Central memory CD8-positive, alpha-beta T cell (primary cell): ENCODE data around the gene TRIM42.

Source experiments
- ATAC-seq: fragments of 150-1000 bp; cut with Tn5 transposase; replicated peaks from 2 replicates; pipeline ENCODE4 v1.10.0; 2022; ENCODE audit warnings: mild to moderate bottlenecking, moderate FRiP score, moderate number of reproducible peaks; ENCODE audit not compliant: poor library complexity, severe bottlenecking; ENCODE audit errors: extremely low read depth
- DNase-seq, 2 donors: peaks; one replicate each; pipeline ENCODE4 v3.0.0; 2021; ENCODE audit warnings: low spot score in 2 of 2
- H3K27ac Mint-ChIP-seq: one replicate; pipeline ENCODE4 v1.8.0; 2022; ENCODE audit warnings: low read depth, mild to moderate bottlenecking, moderate library complexity, mixed read lengths
- H3K27me3 Mint-ChIP-seq: one replicate; pipeline ENCODE4 v1.8.0; 2022; ENCODE audit warnings: mixed read lengths
- H3K36me3 Mint-ChIP-seq: one replicate; pipeline ENCODE4 v1.8.0; 2022; ENCODE audit warnings: mild to moderate bottlenecking, moderate library complexity, mixed read lengths; ENCODE audit not compliant: insufficient read depth
- H3K4me1 Mint-ChIP-seq: one replicate; pipeline ENCODE4 v1.8.0; 2022; ENCODE audit warnings: mixed read lengths
- H3K4me3 Mint-ChIP-seq: one replicate; pipeline ENCODE4 v1.8.0; 2022; ENCODE audit warnings: mild to moderate bottlenecking, moderate library complexity, mixed read lengths
- H3K9me3 Mint-ChIP-seq: one replicate; pipeline ENCODE4 v1.8.0; 2022; ENCODE audit warnings: mixed read lengths

TRIM42 gene

GRCh38 chr3:140677764-140678163 is at the start of gene TRIM42:
TSS of gene TRIM42 (plus strand) at chr3:140678064. CDS start at chr3:140678230, 166 bp downstream.
- Mint-ChIP-seq H3K4me3 (no peak within 1 kb of the TSS), H3K36me3 (no peaks in the 10 kb centered on the region), H3K4me1 (no peaks in the 10 kb centered on the region), H3K27ac (no peak within 1 kb of the TSS), H3K27me3 (no peaks in the 10 kb centered on the region), H3K9me3 (peaks cover 5% of the 10 kb centered on the region)
- no peak for DNase-seq
- ATAC-seq: no peak

DNA sequence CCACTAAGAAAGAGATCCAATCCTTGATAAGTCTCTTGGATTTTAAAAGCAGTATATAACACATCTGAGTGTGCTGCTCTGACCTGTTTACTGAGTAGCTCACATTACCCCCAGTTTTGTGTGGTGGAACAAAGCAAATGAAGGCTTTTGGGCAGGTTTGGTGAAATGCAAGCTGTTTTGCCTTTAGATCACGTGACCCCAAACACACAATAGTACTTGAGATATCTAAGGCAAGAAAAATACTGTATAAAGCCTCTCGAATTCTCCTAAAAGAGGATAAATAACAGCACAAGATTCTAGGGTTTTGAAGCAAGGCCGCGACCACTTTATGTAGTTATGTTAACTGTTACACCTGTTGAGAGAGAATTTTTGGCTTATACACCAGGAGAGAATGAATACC is 49.3 kb upstream of the TRIM42 start:
- H3K4me1 Mint-ChIP-seq: no peaks in the 10 kb centered on the region
- no peak overlapping the region for H3K4me3 Mint-ChIP-seq
- no peaks in the 10 kb centered on the region for H3K36me3 Mint-ChIP-seq
- peaks cover 5% of the 10 kb centered on the region for H3K9me3 Mint-ChIP-seq
- DNase-seq (no peak), ATAC-seq (no peak)
- H3K27ac Mint-ChIP-seq: no peak overlapping the region
- no peaks in the 10 kb centered on the region for H3K27me3 Mint-ChIP-seq

DNA sequence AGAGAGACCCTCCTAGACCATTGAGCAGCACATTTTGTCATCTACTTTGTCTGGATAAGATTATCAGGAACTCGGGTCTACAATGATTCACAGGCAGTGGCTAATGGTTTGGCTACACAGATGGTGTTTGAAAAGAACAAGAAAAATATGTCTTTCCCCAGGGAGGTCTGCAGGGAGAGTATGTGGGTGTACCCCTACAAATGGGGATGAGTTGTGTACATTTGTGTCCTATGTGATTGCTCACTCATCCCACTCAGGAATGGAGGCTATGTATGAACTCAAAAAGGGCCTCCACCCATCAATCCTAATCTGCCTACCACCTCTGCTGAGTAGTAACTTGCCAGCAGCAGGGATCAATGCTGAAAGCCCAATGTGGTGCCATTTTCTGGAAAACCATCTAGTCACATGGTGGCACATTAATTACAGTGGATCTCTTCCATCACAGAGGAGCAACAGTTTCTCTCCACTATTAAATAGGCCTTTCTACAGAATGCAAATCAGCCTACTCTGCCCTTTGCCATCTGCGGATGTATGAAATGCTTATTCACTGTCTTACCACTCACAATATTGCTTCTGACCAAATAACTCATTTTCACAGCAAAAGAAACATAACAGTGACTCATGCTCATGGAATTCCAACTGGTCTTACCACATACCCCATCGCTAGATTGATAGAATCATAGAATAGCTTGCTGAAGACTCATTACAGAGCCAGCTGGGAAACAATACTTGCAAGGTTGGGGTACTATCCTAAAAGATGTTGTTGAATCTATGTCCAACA is 48.3 kb upstream of the TRIM42 start:
- Mint-ChIP-seq H3K36me3 (no peaks in the 10 kb centered on the region), H3K4me3 (no peak overlapping the region), H3K27ac (no peak overlapping the region), H3K9me3 (peaks cover 5% of the 10 kb centered on the region), H3K4me1 (no peaks in the 10 kb centered on the region), H3K27me3 (no peaks in the 10 kb centered on the region)
- ATAC-seq (no peak), DNase-seq (no peak)

DNA sequence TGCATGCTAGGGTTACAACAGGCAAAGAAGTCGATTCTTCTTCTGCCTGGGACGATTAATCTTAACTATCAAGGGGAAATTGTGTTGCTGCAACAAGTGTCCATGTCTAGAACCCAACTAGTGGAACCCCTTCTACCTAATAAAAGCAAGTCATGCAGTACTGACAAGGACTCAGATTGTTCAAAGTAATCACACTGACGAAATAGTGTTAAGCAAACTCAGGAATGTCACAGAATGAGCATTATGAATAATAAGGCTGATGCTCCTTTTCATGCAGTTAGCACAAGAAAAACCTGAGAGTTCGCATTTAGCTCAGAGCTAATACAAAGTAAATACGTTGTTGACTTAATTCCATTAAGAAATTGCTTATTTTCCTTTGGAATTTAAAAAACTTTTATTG is 47.5 kb upstream of the TRIM42 start:
- DNase-seq: no peak
- ATAC-seq: no peak
- Mint-ChIP-seq H3K9me3 (no peaks in the 10 kb centered on the region), H3K36me3 (no peaks in the 10 kb centered on the region), H3K27ac (no peak overlapping the region), H3K4me3 (no peak overlapping the region), H3K4me1 (no peaks in the 10 kb centered on the region), H3K27me3 (no peaks in the 10 kb centered on the region)

GRCh38 chr3:140630866-140631265 is 47.0 kb upstream of the TRIM42 start:
- DNase-seq (no peak), ATAC-seq (no peak)
- no peaks in the 10 kb centered on the region for H3K4me1 Mint-ChIP-seq
- H3K4me3 Mint-ChIP-seq: no peak overlapping the region
- H3K9me3 Mint-ChIP-seq: no peaks in the 10 kb centered on the region
- H3K36me3 Mint-ChIP-seq: no peaks in the 10 kb centered on the region
- no peak overlapping the region for H3K27ac Mint-ChIP-seq
- H3K27me3 Mint-ChIP-seq: no peaks in the 10 kb centered on the region

DNA sequence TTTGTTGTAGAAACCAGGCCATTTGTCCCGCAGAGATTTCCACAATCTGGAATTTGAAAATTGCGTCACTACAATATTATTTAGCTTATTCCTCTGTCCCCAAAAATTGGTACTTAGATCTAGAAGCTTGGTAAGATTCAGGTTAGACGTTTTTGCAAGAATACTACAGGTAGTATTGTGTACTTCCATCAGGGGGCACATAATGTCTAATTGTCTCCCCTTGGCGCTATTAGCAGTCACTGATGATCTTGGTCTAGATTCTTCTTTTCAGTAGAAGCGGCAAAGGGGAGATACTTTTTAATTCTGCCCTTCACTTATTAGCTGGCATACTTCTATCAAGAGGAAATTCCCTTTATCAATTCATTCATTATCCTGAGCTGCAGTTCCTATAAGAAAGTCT is 42.6 kb upstream of the TRIM42 start:
- no peaks in the 10 kb centered on the region for H3K9me3 Mint-ChIP-seq
- no peak overlapping the region for H3K4me3 Mint-ChIP-seq
- ATAC-seq (no peak), DNase-seq (no peak)
- no peaks in the 10 kb centered on the region for H3K36me3 Mint-ChIP-seq
- H3K27ac Mint-ChIP-seq: no peak overlapping the region
- no peaks in the 10 kb centered on the region for H3K4me1 Mint-ChIP-seq
- no peaks in the 10 kb centered on the region for H3K27me3 Mint-ChIP-seq

DNA sequence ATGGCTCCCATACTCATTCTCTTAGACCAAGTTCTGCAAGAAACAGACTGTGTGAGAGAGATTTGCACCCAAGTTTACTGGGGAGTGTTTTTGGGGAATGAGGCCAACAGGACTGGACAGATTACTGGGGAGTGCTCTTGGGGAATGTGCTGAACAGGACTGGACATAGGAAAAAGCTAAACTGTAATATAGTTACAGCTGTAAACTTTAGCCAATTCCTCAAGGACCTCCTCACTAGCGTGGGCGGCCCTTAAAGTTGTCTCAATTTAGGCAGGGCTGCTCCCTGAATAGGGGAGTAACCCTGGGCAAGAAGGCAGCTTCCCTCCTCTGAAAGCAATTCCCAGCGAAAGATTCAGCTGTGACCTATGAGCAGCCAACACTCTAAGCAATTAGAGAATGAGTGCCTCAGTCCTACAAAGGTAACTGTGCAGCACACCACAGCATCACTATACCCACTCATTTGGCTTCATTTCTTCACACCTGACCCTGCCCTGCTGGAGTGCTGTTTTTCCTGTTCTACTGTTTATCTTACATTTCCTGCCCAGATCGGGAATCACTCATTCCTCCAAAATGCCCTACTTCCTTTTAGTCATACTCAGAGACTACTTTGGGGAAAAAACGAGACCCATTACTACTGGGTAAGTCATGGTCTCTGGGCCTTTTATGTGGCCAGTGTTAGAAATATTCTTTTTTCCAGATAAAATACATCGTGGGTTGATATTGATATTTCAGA is 41.3 kb upstream of the TRIM42 start:
- H3K36me3 Mint-ChIP-seq: no peaks in the 10 kb centered on the region
- H3K27ac Mint-ChIP-seq: no peak overlapping the region
- ATAC-seq (no peak), DNase-seq (no peak)
- H3K4me3 Mint-ChIP-seq: no peak overlapping the region
- H3K27me3 Mint-ChIP-seq: no peaks in the 10 kb centered on the region
- no peaks in the 10 kb centered on the region for H3K9me3 Mint-ChIP-seq
- no peaks in the 10 kb centered on the region for H3K4me1 Mint-ChIP-seq

- Mint-ChIP-seq H3K4me1 (no peaks in the 10 kb centered on the region), H3K27me3 (peaks cover 58% of the 10 kb centered on the region)
These were observed 26.6 kb upstream of the TRIM42 start for GRCh38 chr3:140651287-140651686.

GRCh38 chr3:140655678-140656077 is 22.2 kb upstream of the TRIM42 start:
- peaks cover 15% of the 10 kb centered on the region for H3K9me3 Mint-ChIP-seq
- no peaks in the 10 kb centered on the region for H3K4me1 Mint-ChIP-seq
- DNase-seq (no peak), ATAC-seq (no peak)
- H3K27ac Mint-ChIP-seq: no peak overlapping the region
- no peak overlapping the region for H3K4me3 Mint-ChIP-seq
- peaks cover 1% of the 10 kb centered on the region for H3K36me3 Mint-ChIP-seq
- peaks cover 42% of the 10 kb centered on the region for H3K27me3 Mint-ChIP-seq

More at GRCh38 chr3:140651287-140651686, 26.6 kb upstream of the TRIM42 start:
- DNase-seq (no peak), ATAC-seq (no peak)
- peaks cover 15% of the 10 kb centered on the region for H3K9me3 Mint-ChIP-seq
- no peak overlapping the region for H3K4me3 Mint-ChIP-seq
- no peak overlapping the region for H3K27ac Mint-ChIP-seq
- H3K36me3 Mint-ChIP-seq: peaks cover 1% of the 10 kb centered on the region

DNA sequence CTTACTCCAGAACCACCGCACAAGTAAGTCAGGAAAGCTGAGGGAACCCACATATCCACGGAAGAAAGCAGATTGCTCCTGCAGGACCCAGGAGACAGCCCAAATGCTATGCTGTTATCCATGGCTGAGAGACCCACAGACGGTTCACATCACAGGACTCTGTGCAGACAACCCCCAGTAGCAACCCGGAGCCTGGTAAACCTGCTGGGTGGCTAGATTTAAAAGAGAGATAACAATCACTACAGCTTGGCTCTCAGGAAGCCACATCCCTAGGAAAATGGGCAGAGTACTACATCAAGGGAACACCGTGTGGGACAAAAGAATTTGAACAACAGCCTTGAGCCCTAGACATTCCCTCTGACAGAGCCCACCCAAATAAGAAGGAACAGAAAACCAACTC is 13.8 kb upstream of the TRIM42 start:
- no peaks in the 10 kb centered on the region for H3K27me3 Mint-ChIP-seq
- peaks cover 6% of the 10 kb centered on the region for H3K9me3 Mint-ChIP-seq
- no peak for DNase-seq
- H3K4me1 Mint-ChIP-seq: no peaks in the 10 kb centered on the region
- no peak for ATAC-seq
- no peak overlapping the region for H3K27ac Mint-ChIP-seq
- no peaks in the 10 kb centered on the region for H3K36me3 Mint-ChIP-seq
- no peak overlapping the region for H3K4me3 Mint-ChIP-seq

GRCh38 chr3:140682586-140682985 is 4.7 kb downstream of the TRIM42 start:
- ATAC-seq (no peak), DNase-seq (no peak)
- Mint-ChIP-seq H3K36me3 (no peaks in the 10 kb centered on the region), H3K4me3 (no peak overlapping the region), H3K27ac (no peak overlapping the region), H3K9me3 (no peaks in the 10 kb centered on the region), H3K27me3 (peaks cover 11% of the 10 kb centered on the region), H3K4me1 (no peaks in the 10 kb centered on the region)

GRCh38 chr3:140686128-140686527 is 8.3 kb downstream of the TRIM42 start:
- DNase-seq (no peak), ATAC-seq (no peak)
- Mint-ChIP-seq H3K27ac (no peak overlapping the region), H3K4me3 (no peak overlapping the region), H3K9me3 (no peaks in the 10 kb centered on the region), H3K27me3 (peaks cover 14% of the 10 kb centered on the region), H3K36me3 (no peaks in the 10 kb centered on the region), H3K4me1 (no peaks in the 10 kb centered on the region)

DNA sequence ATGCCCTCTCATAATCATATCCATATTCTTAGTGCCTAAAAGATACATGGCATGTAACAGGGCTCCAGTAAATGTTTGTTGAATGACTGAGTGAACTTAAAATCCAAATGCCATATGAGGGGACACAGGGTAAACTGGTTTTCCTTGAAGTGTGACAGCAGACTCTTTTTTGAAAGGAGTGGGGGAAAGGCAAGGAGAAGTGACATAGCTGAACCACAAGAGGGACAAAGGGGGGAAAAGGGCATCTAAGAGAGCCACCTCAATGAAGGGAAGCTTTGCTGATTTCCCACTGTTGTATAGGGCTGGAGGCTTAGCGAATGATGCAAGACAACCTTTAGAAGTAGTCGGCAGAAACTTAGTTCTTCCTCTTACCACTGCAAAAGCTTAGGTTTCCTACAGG is 9.1 kb downstream of the TRIM42 start:
- no peaks in the 10 kb centered on the region for H3K9me3 Mint-ChIP-seq
- H3K27ac Mint-ChIP-seq: no peak overlapping the region
- H3K27me3 Mint-ChIP-seq: peaks cover 14% of the 10 kb centered on the region
- DNase-seq: no peak
- H3K36me3 Mint-ChIP-seq: no peaks in the 10 kb centered on the region
- no peak for ATAC-seq
- no peak overlapping the region for H3K4me3 Mint-ChIP-seq
- H3K4me1 Mint-ChIP-seq: no peaks in the 10 kb centered on the region
